ENCODE measurements around the gene LRMDA.

LRMDA gene

GRCh38 chr10:76038696-76039095 is 607.3 kb downstream of the LRMDA start:
- Histone ChIP-seq H3K9me3 (ENCODE audit: control insufficient read depth, insufficient read depth, low read depth, low read length) (no peaks in the 10 kb centered on the region), H3K4me1 (ENCODE audit: control insufficient read depth, insufficient read depth, low read length) (peaks cover 14% of the 10 kb centered on the region), H3K27ac (ENCODE audit: extremely low read depth, low read depth, low read length) (no peak overlapping the region), H3K4me3 (ENCODE audit: low read depth, low read length) (no peak overlapping the region), H3K36me3 (ENCODE audit: control insufficient read depth in 2 of 2, insufficient read depth in 1 of 2, low read length in 2 of 2) (peaks cover 0 to 3% of the 10 kb centered on the region in 2 experiments; a peak in 1 of 3 replicates)
- ChIA-PET POLR2A (no interaction called here), CTCF (interaction anchor here (0.6 to 2.8 kb wide), 5 partner anchors 15 to 639 kb away, joined by 3 to 11 read pairs (median 3); no protein-coding TSS in a partner anchor)
- TF ChIP-seq ZNF624 (tag by site-specific recombination; IDR thresholded peaks at IDR 0.05) (no peak), ZNF658 (tag by site-specific recombination; IDR thresholded peaks at IDR 0.05) (no peak), ZNF2 (tag by site-specific recombination; IDR thresholded peaks at IDR 0.05) (no peak), TRIM28 (IDR thresholded peaks at IDR 0.05; ENCODE audit: borderline replicate concordance, low read length) (peak; percentile 91; the same call in 1 of the 2 replicates), RBAK (tag by site-specific recombination; IDR thresholded peaks at IDR 0.05) (no peak), ZNF366 (tag by site-specific recombination; conservative IDR thresholded peaks at IDR 0.05) (no peak), ZNF692 (tag by site-specific recombination; IDR thresholded peaks at IDR 0.05) (no peak), BCL6B (tag by site-specific recombination; IDR thresholded peaks at IDR 0.05) (no peak), ZSCAN4 (tag by site-specific recombination; IDR thresholded peaks at IDR 0.05) (no peak), SETDB1 (IDR thresholded peaks at IDR 0.05; ENCODE audit: insufficient read length, low read length) (peak; percentile 93), ZSCAN23 (tag by site-specific recombination; IDR thresholded peaks at IDR 0.05) (no peak), ZNF23 (tag by site-specific recombination; IDR thresholded peaks at IDR 0.05; ENCODE audit: borderline replicate concordance) (no peak), ZNF280C (tag by site-specific recombination; IDR thresholded peaks at IDR 0.05) (no peak), ZNF76 (tag by site-specific recombination; IDR thresholded peaks at IDR 0.05; ENCODE audit: borderline replicate concordance, low read depth) (no peak), ZNF121 (tag by site-specific recombination; IDR thresholded peaks at IDR 0.05) (no peak), ZNF24 (tag by site-specific recombination; IDR thresholded peaks at IDR 0.05) (no peak), OVOL3 (tag by site-specific recombination; IDR thresholded peaks at IDR 0.05) (no peak), ZNF114 (tag by site-specific recombination; IDR thresholded peaks at IDR 0.05) (no peak)

GRCh38 chr10:76040107-76040829 is 608.8 kb downstream of the LRMDA start:
- TF ChIP-seq ZNF311 (tag by site-specific recombination; IDR thresholded peaks at IDR 0.05; ENCODE audit: borderline replicate concordance): no peak
- TF ChIP-seq ZNF639 (tag by site-specific recombination; IDR thresholded peaks at IDR 0.05): no peak
- no peak for TF ChIP-seq ZEB2 (tag by site-specific recombination; IDR thresholded peaks at IDR 0.05)
- no peak for TF ChIP-seq SP2 (tag by site-specific recombination; IDR thresholded peaks at IDR 0.05)
- no peak for TF ChIP-seq ZNF707 (tag by site-specific recombination; IDR thresholded peaks at IDR 0.05)
- no peak for TF ChIP-seq ZNF239 (tag by site-specific recombination; IDR thresholded peaks at IDR 0.05)
- TF ChIP-seq ZNF155 (tag by site-specific recombination; IDR thresholded peaks at IDR 0.05): no peak
- no peak for TF ChIP-seq ZNF132 (tag by site-specific recombination; IDR thresholded peaks at IDR 0.05; ENCODE audit: borderline replicate concordance)
- no peak for TF ChIP-seq EGR2 (tag by site-specific recombination; IDR thresholded peaks at IDR 0.05; ENCODE audit: low read depth)
- TF ChIP-seq ZNF626 (tag by site-specific recombination; IDR thresholded peaks at IDR 0.05): no peak
- no peak for TF ChIP-seq ZBTB48 (tag by site-specific recombination; IDR thresholded peaks at IDR 0.05)
- Histone ChIP-seq H3K4me1 (ENCODE audit: control insufficient read depth, insufficient read depth, low read length) (peaks cover 3% of the 10 kb centered on the region), H3K27ac (ENCODE audit: extremely low read depth, low read depth, low read length) (no peak overlapping the region), H3K36me3 (ENCODE audit: control insufficient read depth in 2 of 2, insufficient read depth in 1 of 2, low read length in 2 of 2) (peaks cover 0 to 3% of the 10 kb centered on the region in 2 experiments; a peak in 1 of 3 replicates), H3K9me3 (ENCODE audit: control insufficient read depth, insufficient read depth, low read depth, low read length) (no peaks in the 10 kb centered on the region), H3K4me3 (ENCODE audit: low read depth, low read length) (no peak overlapping the region)
- CTCF ChIA-PET: no interaction called here
- POLR2A ChIA-PET: no interaction called here
